Hematopoietic multipotent progenitor cell treated with erythropoietin and hydrocortisone succinate and interleukin-3 and kit ligand, for 17 days (in vitro differentiated cells): Measurements from ENCODE around the gene PSMD11.

Source experiments
- DNase-seq: peaks from one replicate; pipeline ENCODE4 v3.0.0-alpha.2; 2015; ENCODE audit warnings: low spot score

The PSMD11 gene

GRCh38 chr17:32467949-32468348 is 23.6 kb downstream of the PSMD11 start:
- DNase-seq = no peak

GRCh38 chr17:32470405-32471167 is 26.3 kb downstream of the PSMD11 start:
- DNase-seq = no peak

- DNase-seq = no peak
Measured at GRCh38 chr17:32471652-32472051, 27.3 kb downstream of the PSMD11 start.

DNA sequence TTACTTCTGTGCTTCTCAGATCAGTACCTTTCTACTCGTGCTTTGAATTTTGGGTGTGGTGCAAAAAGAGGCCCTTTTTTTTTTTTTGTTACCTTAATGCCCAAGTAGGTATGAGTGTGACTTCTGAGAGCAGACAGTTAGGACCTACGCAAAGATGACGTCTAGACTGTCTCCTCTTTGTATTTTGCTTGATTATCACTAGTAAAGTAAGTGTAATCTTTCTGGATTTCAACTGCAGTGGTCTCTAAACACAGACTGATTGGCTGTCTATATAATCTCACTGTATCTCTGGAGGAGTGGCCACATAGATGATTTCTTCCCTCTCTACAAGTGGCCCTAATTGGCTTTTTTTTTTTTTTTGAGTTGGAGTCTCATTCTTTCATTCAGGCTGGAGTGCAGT is 30.9 kb downstream of the PSMD11 start:
- DNase-seq = no peak

DNA sequence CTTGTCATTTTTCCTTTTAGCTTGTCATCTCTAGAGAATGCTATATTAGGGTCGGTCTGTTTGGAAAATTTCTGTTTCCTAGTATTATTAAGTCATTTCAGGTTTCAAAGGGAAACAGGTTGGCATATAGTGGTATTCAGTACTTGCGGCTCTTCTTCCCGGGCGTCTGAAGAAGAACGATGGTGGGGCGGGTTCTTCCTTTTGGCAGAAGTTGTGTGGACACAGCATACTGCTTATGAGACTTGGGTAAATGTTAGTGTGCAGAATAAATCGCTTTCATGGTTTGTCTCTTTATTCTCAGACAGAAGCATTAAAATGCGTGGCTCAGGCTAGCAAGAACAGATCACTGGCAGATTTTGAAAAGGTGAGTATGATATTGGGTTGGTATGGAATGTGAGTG is 32.9 kb downstream of the PSMD11 start:
- no peak for DNase-seq

GRCh38 chr17:32479074-32479617 is 34.8 kb downstream of the PSMD11 start:
- no peak for DNase-seq

GRCh38 chr17:32481193-32481592 is 36.9 kb downstream of the PSMD11 start:
- DNase-seq = no peak

GRCh38 chr17:32482568-32483320 is 38.4 kb downstream of the PSMD11 start:
- no peak for DNase-seq

DNA sequence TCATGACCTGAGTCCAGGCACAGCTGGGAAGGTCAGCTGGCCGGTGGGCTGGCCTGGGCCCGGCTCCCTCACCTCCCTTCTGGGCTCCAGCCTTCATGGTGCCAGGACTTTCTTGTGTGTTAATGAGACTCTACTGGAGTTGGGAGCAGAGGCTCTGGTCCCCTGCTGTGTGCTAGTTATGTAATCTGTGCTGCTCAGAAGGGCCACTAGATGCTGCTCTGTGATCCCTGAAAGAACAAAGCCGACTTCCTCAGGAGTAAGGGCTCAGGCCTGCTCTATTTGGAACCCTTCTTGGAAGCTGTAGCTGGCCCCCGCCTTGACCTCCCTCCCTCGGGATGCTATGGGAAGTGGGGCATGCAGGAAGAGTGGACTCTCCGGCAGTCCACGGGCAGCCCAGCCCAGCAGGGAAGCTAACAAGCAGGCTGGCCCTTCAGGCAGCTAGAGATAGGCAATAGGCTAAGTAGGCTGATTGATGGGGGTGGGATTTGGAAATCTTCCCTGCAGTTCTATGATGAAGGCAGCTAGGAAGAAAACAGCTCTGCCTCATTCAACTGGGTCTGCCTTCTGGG is 39.2 kb downstream of the PSMD11 start:
- DNase-seq = no peak

DNA sequence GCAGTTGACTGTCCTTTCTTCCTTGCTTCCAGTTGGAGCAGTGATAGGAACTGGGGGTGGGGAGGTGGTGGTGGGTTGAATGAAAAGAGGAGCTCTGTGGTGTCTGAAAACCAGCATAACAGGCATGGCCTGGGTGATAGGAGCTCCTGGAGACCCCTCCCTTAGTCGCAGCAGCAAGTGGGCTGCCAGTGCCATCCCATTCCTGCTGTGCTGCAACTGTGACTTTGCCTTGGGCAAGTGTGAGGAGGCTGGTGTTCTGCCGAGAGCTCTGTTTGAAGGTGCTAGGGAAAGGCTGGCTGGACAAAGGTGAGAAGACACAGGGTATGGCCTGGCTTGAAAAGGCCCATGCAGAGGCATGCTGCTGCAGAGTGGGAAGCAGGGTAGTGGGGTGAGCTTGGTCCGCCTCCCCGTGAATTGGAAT is 39.7 kb downstream of the PSMD11 start:
- DNase-seq = no peak

DNA sequence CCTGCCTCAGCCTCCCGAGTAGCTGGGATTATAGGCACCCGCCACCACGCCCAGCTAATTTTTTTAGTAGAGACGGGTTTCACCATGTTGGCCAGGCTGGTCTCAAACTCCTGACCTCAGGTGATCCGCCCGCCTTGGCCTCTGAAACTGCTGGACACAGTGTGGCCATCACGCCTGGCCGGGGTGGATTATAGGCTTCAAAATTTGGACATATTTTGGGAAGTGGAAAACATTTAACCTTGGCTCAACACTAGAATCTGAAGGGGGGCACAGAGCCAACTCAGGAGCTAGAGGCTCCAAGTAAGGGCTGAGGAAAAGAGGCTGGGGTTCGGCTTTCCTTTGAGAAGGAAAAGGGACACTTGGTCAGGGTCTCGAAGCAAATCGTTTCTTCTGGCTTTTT is 40.3 kb downstream of the PSMD11 start:
- DNase-seq = no peak

DNA sequence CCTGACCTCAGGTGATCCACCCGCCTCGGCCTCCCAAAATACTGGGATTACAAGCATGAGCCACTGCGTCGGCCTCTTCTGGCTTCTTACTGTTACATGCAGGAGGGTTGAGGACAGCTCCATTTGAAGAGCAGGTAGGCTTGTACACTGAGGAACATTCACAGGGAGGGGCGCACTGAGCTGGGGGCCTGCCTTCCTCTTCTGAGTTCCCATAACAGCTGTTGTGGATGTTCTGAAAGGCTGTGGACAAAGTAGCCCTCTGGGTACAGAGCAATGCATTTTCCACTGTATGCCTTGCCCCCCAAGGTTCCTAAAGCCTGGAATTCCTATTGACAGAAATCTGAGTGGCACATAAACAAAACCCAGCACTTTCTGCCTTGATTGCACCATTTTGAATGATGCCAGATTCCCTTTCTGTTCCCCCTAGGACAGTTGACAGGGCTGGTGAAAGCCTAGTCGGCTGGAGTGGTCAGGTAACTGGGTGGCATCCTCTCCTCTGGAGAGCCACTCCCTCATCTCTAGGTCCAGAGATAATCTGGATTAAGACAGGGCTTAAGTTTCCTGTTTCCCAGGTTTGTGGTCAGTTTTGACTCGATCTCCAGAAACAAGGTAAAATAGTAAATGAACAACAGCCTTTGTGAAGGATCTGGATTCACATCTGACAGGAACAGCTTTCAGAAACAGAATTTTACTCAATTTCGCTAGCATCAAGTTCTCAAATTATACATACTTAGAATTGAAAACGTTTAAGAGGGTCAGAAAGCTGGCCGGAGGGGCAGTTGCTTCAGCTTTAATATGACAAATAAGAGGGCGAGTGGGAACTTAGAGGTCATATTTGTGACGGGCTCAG is 41.2 kb downstream of the PSMD11 start:
- no peak for DNase-seq

GRCh38 chr17:32486111-32486700 is 41.9 kb downstream of the PSMD11 start:
- peak; percentile 58 for DNase-seq

GRCh38 chr17:32486701-32487472 is 42.6 kb downstream of the PSMD11 start, which contains the start of gene CDK5R1:
Gene CDK5R1 (plus strand): TSS chr17:32486993. CDS start chr17:32487621, 628 bp downstream.
- DNase-seq = no peak

DNA sequence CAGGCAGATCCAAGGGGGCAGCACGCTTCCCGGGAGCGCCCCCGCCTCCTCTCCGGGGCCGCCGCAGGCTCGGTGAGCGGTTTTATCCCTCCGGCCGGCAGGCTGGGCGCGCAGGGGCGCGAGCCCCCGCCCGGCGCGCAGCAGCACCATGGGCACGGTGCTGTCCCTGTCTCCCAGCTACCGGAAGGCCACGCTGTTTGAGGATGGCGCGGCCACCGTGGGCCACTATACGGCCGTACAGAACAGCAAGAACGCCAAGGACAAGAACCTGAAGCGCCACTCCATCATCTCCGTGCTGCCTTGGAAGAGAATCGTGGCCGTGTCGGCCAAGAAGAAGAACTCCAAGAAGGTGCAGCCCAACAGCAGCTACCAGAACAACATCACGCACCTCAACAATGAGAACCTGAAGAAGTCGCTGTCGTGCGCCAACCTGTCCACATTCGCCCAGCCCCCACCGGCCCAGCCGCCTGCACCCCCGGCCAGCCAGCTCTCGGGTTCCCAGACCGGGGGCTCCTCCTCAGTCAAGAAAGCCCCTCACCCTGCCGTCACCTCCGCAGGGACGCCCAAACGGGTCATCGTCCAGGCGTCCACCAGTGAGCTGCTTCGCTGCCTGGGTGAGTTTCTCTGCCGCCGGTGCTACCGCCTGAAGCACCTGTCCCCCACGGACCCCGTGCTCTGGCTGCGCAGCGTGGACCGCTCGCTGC is 43.3 kb downstream of the PSMD11 start:
- DNase-seq = no peak

DNA sequence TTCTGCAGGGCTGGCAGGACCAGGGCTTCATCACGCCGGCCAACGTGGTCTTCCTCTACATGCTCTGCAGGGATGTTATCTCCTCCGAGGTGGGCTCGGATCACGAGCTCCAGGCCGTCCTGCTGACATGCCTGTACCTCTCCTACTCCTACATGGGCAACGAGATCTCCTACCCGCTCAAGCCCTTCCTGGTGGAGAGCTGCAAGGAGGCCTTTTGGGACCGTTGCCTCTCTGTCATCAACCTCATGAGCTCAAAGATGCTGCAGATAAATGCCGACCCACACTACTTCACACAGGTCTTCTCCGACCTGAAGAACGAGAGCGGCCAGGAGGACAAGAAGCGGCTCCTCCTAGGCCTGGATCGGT is 43.9 kb downstream of the PSMD11 start:
- no peak for DNase-seq

DNA sequence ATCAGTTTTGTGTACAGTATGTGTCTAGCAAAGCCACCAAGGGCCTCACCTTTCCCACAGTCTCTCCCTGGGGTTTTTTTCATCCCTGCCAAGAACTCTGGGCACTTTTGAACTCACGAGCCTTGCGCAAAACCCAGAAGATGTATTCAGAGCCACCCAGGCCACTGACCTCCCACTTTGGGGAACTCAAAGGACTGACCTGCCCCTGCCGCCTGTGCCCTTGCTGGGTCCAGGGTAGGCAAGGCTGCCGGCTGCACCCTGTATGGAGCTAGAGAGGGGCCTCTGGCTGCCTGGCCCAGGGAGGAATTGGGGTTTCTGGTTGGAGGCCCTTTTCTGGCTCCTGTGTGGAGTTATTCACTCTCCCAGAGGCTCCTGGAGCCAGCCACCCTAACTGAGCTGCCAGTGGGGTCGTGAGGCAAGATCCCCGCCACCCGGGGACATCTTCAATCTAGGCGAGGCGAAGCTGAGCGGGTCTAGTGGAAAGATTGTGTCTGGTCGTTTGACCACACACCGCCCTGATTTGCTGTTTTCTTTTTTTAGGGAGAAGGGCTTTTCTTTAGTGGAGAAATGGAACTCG is 44.4 kb downstream of the PSMD11 start:
- DNase-seq = no peak

DNA sequence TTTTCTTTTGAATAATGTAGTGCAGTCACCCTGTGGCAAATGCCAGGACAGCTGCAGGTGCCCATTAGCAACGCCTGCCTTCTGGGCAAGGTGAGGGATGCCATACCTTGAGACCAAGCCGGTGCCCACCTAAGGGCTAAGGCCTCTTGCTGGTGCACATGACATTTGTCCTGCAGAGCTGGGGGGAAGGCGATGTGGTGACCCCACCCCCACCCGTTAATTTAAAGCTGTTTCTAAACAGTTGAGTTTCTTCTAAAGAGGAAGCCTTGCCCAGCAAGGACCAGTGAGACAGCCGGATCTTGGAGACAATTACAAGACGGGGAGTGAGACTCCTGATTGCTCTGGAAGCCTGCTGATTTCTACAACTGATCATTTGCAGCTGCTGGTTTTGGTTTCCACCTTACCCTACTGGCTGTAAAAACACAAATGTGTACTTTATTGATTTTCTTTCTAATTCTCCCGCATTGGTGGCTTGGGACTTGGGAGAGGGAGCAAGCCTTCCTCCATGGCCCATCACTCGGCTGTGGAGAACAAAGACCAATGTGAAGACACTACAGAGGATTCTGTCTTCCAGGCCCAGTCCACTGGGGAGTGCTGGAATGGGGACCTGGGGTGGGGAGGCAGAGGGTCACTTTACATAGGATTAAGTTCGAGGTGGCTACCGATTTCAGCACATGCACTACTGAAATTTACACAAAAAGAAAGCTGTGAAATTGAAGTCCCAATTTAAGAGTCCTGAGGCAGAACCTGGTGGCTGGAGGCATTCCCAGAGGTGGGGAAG is 45.2 kb downstream of the PSMD11 start:
- no peak for DNase-seq

DNA sequence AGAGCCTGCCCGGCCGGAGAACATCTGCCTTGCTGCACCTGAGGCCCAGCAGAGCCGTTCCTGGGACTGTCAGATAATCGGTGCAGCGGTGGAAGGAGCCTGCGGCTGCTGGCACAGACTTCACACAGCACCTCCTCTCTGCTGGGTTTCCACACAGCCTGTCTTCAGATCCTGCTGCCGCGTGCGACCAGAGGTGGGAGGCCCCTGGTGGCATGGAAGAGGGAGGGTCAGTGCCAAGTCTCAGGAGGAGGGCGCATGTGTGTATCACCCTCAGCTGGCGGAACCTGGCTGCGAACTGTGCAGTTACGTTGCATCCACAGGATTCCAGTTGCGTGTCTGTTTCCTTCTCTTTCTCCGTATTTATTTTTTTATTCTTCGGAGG is 45.8 kb downstream of the PSMD11 start:
- no peak for DNase-seq
